ENCODE results near the gene YTHDF2.
"Not testable (repeated sequence)": the region's sequence is repeated elsewhere in the genome, so short reads cannot be mapped to it uniquely, and the experiment has no call there.

Gene YTHDF2

DNA sequence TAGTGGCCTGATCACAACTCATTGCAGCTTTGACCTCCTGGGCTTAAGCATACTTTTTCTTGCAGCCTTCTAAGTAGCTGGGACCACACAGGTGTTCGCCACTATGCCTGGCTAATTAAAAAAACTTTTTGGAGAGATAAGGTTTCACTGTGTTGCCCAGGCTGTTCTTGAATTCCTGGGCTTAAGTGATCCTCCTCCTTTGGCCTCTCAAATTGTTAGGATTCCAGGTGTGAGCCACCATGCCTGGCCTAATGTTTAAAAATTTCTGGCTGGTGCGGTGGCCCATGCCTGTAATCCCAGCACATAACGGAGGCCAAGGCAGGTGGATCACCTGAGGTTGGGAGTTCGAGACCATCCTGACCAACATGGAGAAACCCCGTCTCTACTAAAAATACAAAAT, 24.4 kb downstream of the YTHDF2 start:
- H3K4me1 ChIP-seq (ENCODE audit: insufficient read depth, low read length) = peaks cover 18% of the 10 kb centered on the region
- no peak overlapping the region for H3K9ac ChIP-seq (ENCODE audit: low read length)
- no peaks in the 10 kb centered on the region for H3K36me3 ChIP-seq (ENCODE audit: insufficient read depth, low read length)
- H3K27me3 ChIP-seq (ENCODE audit: control insufficient read depth in 1 of 2, insufficient read depth in 2 of 2, low read length in 2 of 2) = no peaks in the 10 kb centered on the region
- H3K9me3 ChIP-seq (ENCODE audit: low read length) = no peaks in the 10 kb centered on the region
- no peak overlapping the region for H3K27ac ChIP-seq (ENCODE audit: low read depth, low read length)
- H3K4me3 ChIP-seq (ENCODE audit: low read depth in 1 of 2, low read length in 2 of 2) = no peak overlapping the region

DNA sequence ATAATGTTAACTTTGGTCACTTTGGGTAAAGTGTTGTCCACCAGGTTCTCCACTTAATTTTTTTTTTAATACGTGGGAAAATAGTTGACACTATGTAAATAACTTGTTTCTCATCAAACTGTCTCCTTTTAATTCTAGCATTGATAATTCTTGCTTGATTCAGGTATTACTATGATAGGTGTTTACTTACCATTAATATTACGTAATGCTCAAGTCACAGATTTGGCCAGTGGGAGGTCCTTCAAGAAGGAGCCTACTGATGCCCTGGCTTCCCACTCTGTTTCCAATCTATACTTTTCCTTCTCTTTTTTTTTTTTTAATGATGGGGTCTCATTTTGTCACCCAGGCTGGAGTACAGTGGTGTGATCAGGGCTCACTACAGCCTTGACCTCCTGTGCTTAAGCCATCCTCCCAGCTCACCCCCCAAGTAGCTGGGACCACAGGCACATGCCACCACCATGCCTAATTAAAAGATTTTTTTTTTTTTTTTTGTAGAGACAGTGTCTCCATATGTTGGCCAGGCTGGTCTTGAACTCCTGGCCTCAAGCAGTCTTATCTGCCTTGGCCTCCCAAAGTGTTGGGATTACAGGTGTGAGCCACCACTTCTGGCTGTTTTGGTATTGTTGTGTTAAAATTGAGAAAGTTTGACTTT, 29.9 kb downstream of the YTHDF2 start:
- no peaks in the 10 kb centered on the region for H3K36me3 ChIP-seq (ENCODE audit: insufficient read depth, low read length)
- H3K4me1 ChIP-seq (ENCODE audit: insufficient read depth, low read length) = no peaks in the 10 kb centered on the region
- H3K4me3 ChIP-seq (ENCODE audit: low read depth in 1 of 2, low read length in 2 of 2) = no peak overlapping the region
- H3K9ac ChIP-seq (ENCODE audit: low read length) = no peak overlapping the region
- no peak overlapping the region for H3K27ac ChIP-seq (ENCODE audit: low read depth, low read length)
- no peaks in the 10 kb centered on the region for H3K9me3 ChIP-seq (ENCODE audit: low read length)
- H3K27me3 ChIP-seq (ENCODE audit: control insufficient read depth in 1 of 2, insufficient read depth in 2 of 2, low read length in 2 of 2) = no peaks in the 10 kb centered on the region

DNA sequence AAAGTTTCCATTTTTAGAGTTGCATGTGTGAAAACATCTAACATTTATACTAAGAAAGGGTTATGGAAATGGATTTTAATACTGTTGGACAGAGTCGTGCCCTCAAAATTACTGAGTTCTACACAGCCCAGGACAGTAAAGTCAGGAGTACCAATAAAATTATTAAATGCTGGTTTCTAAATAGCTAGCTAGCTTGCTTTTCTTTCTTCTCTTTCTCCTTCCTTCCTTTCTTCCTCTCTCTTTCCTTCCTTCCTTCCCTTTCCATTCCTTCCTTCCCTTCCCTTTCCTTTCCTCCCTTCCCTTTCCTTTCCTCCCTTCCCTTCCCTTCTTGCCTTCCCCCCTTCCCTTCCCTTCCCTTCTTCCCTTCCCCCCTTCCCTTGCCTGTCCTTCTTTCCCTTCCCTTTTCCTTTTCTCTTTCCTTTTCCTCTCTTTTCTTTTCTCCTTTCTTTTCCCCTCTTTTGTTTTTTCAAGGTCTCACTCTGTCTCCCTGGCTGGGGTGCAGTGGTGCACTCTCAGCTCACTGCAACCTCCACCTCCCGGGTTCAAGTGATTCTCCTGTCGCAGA, 33.9 kb downstream of the YTHDF2 start:
- Histone ChIP-seq H3K27ac (ENCODE audit: low read depth, low read length) (no peak overlapping the region), H3K4me3 (ENCODE audit: low read depth in 1 of 2, low read length in 2 of 2) (no peak overlapping the region), H3K27me3 (ENCODE audit: control insufficient read depth in 1 of 2, insufficient read depth in 2 of 2, low read length in 2 of 2) (no peaks in the 10 kb centered on the region), H3K4me1 (ENCODE audit: insufficient read depth, low read length) (no peaks in the 10 kb centered on the region), H3K36me3 (ENCODE audit: insufficient read depth, low read length) (no peaks in the 10 kb centered on the region), H3K9ac (ENCODE audit: low read length) (no peak overlapping the region), H3K9me3 (ENCODE audit: low read length) (no peaks in the 10 kb centered on the region)

DNA sequence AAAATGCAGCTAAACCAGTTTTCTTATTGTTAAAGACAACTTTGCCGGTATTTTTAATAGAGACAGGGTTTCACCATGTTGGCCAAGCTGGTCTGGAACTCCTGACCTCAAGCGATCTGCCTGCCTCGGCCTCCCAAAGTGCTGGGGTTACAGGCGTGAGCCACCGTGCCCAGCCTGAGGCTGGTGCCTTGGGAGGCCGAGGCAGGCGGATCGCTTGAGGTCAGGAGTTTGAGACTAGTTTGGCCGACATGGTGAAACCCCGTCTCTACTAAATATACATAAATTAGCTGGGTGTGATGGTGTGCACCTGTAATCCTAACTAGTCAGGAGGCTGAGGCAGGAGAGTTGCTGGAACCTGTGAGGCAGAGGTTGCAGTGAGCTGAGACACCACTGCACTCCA, 35.2 kb downstream of the YTHDF2 start:
- not testable (repeated sequence) for H3K9ac ChIP-seq (ENCODE audit: low read length); H3K9me3 ChIP-seq (ENCODE audit: low read length); H3K27me3 ChIP-seq (ENCODE audit: control insufficient read depth in 1 of 2, insufficient read depth in 2 of 2, low read length in 2 of 2); H3K4me1 ChIP-seq (ENCODE audit: insufficient read depth, low read length); H3K4me3 ChIP-seq (ENCODE audit: low read depth in 1 of 2, low read length in 2 of 2); H3K27ac ChIP-seq (ENCODE audit: low read depth, low read length); H3K36me3 ChIP-seq (ENCODE audit: insufficient read depth, low read length)

DNA sequence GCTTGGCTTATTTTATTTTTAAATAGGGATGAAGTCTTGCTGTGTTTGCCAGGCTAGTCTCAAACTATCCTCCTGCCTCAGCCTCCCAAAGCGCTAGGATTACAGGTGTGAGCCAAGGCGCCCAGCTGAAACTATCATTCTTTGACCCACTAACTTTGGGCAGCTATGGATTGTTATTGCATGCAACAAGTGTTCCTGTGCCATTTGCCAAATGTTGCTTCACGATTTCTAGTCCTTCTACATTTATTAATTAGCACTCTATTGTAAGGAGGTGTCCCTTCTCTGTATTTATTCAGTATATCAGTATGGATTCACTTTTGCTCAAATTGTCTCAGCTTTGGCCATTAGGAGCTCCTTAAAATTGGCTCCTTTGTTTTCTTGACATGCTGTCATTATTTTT, 36.4 kb downstream of the YTHDF2 start:
- Histone ChIP-seq H3K27ac (ENCODE audit: low read depth, low read length) (no peak overlapping the region), H3K9ac (ENCODE audit: low read length) (no peak overlapping the region), H3K4me1 (ENCODE audit: insufficient read depth, low read length) (no peaks in the 10 kb centered on the region), H3K36me3 (ENCODE audit: insufficient read depth, low read length) (no peaks in the 10 kb centered on the region), H3K9me3 (ENCODE audit: low read length) (no peaks in the 10 kb centered on the region), H3K4me3 (ENCODE audit: low read depth in 1 of 2, low read length in 2 of 2) (no peak overlapping the region), H3K27me3 (ENCODE audit: control insufficient read depth in 1 of 2, insufficient read depth in 2 of 2, low read length in 2 of 2) (no peaks in the 10 kb centered on the region)

DNA sequence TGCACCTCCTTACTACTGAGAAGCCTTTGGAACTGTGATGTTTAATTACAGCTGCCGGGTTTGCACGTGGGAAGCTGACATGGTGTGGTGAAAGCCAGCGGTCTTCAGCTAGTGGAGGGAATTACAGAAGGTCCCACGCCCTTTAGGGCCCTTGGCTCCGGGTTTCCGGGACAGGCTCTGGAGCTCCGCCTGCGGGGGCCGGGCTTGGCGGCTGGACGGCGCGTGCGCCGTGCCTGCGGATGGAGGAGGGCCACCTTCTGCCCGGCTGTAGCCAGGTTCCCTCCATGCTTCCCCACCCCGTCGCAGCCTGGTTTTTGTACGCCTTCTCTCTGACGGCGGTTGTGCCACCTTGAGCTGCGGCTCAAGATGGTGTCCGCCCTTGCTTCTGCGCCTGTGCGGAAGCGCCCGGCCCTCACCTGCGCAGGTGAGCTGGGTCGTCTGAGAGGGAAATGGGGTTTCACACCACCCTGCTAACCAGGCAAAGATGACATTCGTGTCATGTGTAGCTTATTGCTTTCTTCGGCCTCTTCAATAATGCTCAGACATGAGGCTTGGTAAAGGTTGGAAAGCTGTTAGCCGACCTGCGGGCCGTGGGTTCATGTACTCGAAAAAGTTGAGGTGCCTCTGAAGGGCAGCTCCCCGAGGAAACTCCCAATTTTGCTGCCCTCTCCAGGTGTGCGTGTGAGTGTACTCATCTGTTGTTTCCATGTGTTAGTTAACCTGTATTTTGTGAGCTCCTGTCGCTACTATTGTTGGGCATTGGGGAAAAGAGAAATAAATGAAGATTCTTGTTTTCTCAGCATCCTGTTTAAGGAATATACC, 38.6 kb downstream of the YTHDF2 start:
- Histone ChIP-seq H3K27me3 (ENCODE audit: control insufficient read depth in 1 of 2, insufficient read depth in 2 of 2, low read length in 2 of 2) (no peaks in the 10 kb centered on the region), H3K9ac (ENCODE audit: low read length) (no peak overlapping the region), H3K9me3 (ENCODE audit: low read length) (no peaks in the 10 kb centered on the region), H3K4me3 (ENCODE audit: low read depth in 1 of 2, low read length in 2 of 2) (peak overlapping the region; percentile 34 to 63), H3K36me3 (ENCODE audit: insufficient read depth, low read length) (no peaks in the 10 kb centered on the region), H3K27ac (ENCODE audit: low read depth, low read length) (no peak overlapping the region), H3K4me1 (ENCODE audit: insufficient read depth, low read length) (peaks cover 3% of the 10 kb centered on the region)

DNA sequence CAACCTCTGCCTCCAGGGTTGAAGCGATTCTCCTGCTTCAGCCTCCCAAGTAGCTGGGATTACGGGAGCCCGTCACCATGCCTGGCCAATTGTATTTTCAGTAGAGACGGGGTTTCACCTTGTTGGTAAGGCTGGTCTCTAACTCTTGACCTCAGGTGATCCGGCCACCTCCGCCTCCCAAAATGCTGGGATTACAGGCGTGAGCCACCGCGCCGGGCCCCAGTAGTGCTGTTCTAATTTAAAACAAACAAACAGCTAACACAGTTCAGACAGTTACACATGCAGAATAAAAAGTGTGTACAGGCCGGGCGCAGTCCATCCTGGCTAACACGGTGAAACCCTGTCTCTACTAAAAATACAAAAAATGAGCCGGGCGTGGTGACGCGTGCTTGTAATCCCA, 39.6 kb downstream of the YTHDF2 start:
- H3K4me1 ChIP-seq (ENCODE audit: insufficient read depth, low read length) = peaks cover 4% of the 10 kb centered on the region
- H3K4me3 ChIP-seq (ENCODE audit: low read depth in 1 of 2, low read length in 2 of 2) = no peak overlapping the region
- H3K36me3 ChIP-seq (ENCODE audit: insufficient read depth, low read length) = no peaks in the 10 kb centered on the region
- no peaks in the 10 kb centered on the region for H3K27me3 ChIP-seq (ENCODE audit: control insufficient read depth in 1 of 2, insufficient read depth in 2 of 2, low read length in 2 of 2)
- H3K9ac ChIP-seq (ENCODE audit: low read length) = no peak overlapping the region
- no peak overlapping the region for H3K27ac ChIP-seq (ENCODE audit: low read depth, low read length)
- H3K9me3 ChIP-seq (ENCODE audit: low read length) = no peaks in the 10 kb centered on the region

DNA sequence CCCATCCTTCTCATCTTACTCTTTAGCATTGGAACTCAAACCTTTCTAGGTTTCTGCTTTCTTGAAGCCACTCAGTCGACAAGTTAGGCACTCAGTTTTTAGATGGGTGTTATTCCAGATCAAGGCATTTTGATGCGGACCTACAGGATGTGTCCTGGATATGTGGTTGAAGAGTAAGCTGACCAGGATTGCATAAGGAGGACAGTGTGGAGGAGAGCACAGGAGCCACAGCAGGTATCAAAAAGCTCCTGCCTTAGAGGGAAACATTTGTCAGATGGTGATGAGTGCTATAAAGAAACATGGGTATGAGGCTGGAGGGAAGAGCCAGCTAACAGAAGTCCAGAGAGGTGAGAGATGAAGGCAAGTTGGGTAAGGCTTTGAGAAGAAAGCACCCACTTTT, 41.3 kb downstream of the YTHDF2 start:
- H3K36me3 ChIP-seq (ENCODE audit: insufficient read depth, low read length) = no peaks in the 10 kb centered on the region
- H3K9me3 ChIP-seq (ENCODE audit: low read length) = no peaks in the 10 kb centered on the region
- H3K27me3 ChIP-seq (ENCODE audit: control insufficient read depth in 1 of 2, insufficient read depth in 2 of 2, low read length in 2 of 2) = no peaks in the 10 kb centered on the region
- no peak overlapping the region for H3K9ac ChIP-seq (ENCODE audit: low read length)
- peaks cover 4% of the 10 kb centered on the region for H3K4me1 ChIP-seq (ENCODE audit: insufficient read depth, low read length)
- H3K27ac ChIP-seq (ENCODE audit: low read depth, low read length) = no peak overlapping the region
- H3K4me3 ChIP-seq (ENCODE audit: low read depth in 1 of 2, low read length in 2 of 2) = no peak overlapping the region

DNA sequence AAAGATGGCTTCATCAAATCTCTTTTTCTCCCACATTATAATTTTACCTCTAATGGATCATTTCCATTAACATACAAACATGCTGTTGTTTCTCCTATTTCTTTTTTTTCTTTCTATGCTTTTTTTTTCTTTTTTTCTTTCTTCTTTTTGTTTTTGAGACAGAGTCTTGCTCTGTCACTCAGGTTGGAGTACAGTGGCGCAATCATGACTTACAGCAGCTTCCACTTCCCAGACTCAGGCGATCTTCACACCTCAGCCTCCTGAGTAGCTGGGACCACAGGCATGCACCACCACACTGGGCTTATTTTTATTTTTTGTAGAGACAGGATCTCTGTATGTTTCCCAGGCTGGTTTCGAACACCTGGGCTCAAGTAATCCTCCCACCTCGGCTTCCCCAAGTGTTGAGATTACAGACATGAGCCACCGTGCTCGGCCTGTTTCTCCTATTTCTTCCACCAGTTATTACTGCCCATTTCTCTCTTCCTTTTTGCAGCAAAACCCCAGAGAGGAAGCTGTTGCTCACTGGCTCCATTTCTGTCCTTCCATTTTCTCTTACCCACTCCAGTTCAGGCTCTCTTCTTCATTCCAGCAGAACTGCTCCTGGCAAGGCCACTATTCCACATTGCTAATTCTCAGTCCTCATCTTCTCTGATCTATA, 43.1 kb downstream of the YTHDF2 start:
- peaks cover 4% of the 10 kb centered on the region for H3K4me1 ChIP-seq (ENCODE audit: insufficient read depth, low read length)
- no peak overlapping the region for H3K9ac ChIP-seq (ENCODE audit: low read length)
- no peak overlapping the region for H3K4me3 ChIP-seq (ENCODE audit: low read depth in 1 of 2, low read length in 2 of 2)
- H3K27ac ChIP-seq (ENCODE audit: low read depth, low read length) = no peak overlapping the region
- no peaks in the 10 kb centered on the region for H3K36me3 ChIP-seq (ENCODE audit: insufficient read depth, low read length)
- no peaks in the 10 kb centered on the region for H3K9me3 ChIP-seq (ENCODE audit: low read length)
- no peaks in the 10 kb centered on the region for H3K27me3 ChIP-seq (ENCODE audit: control insufficient read depth in 1 of 2, insufficient read depth in 2 of 2, low read length in 2 of 2)

DNA sequence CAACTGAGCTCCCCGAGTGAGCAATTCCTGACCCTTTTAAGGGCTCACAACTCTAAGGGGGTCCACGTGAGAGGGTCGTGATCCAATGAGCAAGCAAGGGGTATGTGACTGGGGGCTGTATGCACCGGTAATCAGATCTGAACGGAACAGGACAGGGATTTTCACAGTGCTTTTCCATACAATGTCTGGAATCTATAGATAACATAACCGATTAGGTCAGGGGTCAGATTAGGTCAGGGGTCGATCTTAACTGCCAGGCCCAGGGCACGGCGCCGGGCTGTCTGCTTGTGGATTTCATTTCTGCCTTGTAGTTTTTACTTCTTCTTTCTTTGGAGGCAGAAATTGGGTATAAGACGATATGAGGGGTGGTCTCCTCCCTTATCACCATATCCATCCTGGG, 44.6 kb downstream of the YTHDF2 start:
- Histone ChIP-seq H3K4me1 (ENCODE audit: insufficient read depth, low read length) (peaks cover 4% of the 10 kb centered on the region), H3K9me3 (ENCODE audit: low read length) (no peaks in the 10 kb centered on the region), H3K27ac (ENCODE audit: low read depth, low read length) (no peak overlapping the region), H3K36me3 (ENCODE audit: insufficient read depth, low read length) (no peaks in the 10 kb centered on the region), H3K4me3 (ENCODE audit: low read depth in 1 of 2, low read length in 2 of 2) (no peak overlapping the region), H3K9ac (ENCODE audit: low read length) (no peak overlapping the region), H3K27me3 (ENCODE audit: control insufficient read depth in 1 of 2, insufficient read depth in 2 of 2, low read length in 2 of 2) (no peaks in the 10 kb centered on the region)

DNA sequence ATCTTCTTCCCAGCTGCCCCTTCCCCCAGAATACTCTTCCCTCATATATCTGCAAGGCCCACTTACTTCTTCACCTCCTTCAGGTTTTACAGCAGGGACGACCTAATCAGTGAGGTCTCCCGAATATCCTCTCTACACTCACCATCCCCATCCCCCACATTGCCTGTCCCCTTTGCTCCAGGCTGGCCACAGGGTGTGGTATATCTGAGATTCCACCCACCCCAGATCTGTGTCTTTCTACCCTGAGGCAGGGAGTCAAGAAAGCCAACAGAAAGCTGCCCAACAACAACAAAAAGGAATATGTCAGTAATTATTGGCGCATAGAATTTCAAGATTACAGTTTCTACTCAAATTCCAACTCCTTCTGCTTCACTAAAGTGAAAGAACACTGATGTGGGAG, 45.3 kb downstream of the YTHDF2 start:
- H3K4me1 ChIP-seq (ENCODE audit: insufficient read depth, low read length) = peaks cover 4% of the 10 kb centered on the region

More for the DNA sequence above, 45.3 kb downstream of the YTHDF2 start:
- Histone ChIP-seq H3K27ac (ENCODE audit: low read depth, low read length) (no peak overlapping the region), H3K9me3 (ENCODE audit: low read length) (no peaks in the 10 kb centered on the region), H3K36me3 (ENCODE audit: insufficient read depth, low read length) (no peaks in the 10 kb centered on the region), H3K4me3 (ENCODE audit: low read depth in 1 of 2, low read length in 2 of 2) (no peak overlapping the region), H3K27me3 (ENCODE audit: control insufficient read depth in 1 of 2, insufficient read depth in 2 of 2, low read length in 2 of 2) (no peaks in the 10 kb centered on the region), H3K9ac (ENCODE audit: low read length) (no peak overlapping the region)
